HL-60/S4 (cell line): Measurements from ENCODE around the gene GYS2.
"Not testable (repeated sequence)": the region's sequence is repeated elsewhere in the genome, so short reads cannot be mapped to it uniquely, and the experiment has no call there.

Experiments used
- in situ Hi-C: fragments of 300-500 bp; cut with MboI; formaldehyde crosslinking; loops from 2 replicates; pipeline ENCODE4 v1.14.3; 2022; ENCODE audit warnings: low sequenced_read_pairs

GYS2 gene

DNA sequence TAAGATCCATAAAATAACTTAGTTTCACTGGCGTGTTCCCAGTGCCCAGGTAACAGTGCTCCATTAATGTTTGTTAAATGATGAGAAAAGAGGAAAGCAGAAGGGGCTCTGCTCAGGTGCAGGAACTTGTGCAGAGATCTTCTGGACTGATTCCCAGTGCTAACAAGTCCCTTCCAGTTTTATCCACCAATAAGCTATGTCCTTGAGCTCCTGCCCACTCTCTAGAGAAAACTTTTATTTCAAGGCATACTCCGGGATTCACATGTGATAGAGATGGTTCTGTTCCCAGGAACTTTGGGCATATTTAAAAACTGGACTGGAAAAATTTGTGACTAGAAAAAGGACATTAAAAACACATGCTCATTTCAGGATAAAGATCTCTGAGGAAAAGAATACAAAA is 1.9 kb downstream of the GYS2 start:
- in situ Hi-C loops = no loop called here

GRCh38 chr12:21600196-21600595 is 4.5 kb downstream of the GYS2 start:
- in situ Hi-C loops = no loop called here

GRCh38 chr12:21599143-21599999 is 5.3 kb downstream of the GYS2 start:
- in situ Hi-C loops = no loop called here

GRCh38 chr12:21598651-21599050 is 6.0 kb downstream of the GYS2 start:
- in situ Hi-C loops = no loop called here

DNA sequence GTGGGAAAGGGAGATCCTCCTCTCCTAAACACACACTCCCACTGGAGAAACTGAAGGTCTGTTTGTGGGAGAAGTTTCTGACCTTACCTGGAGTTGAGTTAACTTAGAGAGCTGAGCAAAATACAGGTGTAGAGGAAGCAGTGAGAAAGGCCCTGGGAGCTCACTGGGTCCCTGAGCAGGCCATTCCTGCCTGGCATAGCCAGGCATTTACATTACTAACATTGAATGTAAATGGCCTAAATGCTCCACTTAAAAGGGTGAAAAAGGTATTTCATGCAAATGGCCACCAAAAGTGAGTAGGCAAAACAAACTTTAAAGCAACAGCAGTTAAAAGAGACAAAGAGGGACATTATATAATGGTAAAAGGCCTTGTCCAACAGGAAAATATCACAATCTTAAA is 9.3 kb downstream of the GYS2 start:
- in situ Hi-C loops = not testable (repeated sequence)

DNA sequence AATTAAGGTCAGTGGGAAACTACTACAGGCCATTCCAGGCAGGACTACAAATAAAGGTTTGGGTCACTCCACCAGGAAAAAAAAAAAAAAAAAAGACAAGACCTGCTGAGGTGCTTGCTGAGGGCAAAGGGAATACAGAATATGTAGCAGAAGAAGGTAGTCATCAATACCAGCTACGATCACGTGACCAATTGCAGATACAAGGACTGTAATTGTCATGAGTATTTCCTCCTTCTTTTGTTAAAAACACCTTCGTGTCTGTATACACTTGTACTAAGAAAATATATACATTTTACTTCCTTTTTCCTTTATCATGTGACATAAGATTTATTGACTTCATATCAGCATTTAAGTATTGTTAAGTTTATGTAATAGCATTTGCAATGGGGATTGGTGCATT is 19.2 kb downstream of the GYS2 start:
- in situ Hi-C loops = no loop called here

DNA sequence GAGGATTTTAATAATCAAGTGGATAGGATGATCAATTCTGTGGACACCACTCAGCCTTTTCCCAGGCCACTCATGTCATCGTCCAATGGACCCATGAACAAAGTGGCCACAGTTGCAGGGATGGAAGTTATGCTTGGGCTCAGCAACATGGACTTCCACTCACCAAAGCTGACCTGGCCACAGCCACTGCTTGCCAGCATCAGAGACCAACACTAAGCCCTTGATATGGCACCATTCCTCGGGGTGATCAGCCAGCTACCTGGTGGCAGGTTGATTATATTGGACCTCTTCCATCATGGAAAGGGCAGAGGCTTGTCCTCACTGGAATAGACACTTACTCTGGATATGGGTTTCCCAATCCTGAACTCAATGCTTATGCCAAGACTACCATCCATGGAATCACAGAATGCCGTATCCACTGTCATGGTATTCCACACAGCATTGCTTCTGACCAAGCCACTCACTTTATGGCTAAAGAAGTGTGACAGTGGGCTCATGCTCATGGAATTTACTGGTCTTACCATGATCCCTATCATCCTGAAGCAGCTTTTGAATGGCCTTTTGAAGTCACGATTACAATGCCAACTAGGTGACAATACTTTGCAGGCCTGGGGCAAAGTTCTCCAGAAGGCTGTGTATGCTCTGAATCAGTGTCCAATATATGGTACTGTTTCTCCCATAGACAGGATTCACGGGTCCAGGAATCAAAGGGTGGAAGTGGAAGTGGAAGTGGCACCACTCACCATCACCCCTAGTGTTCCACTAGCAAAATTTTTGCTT is 20.1 kb downstream of the GYS2 start:
- in situ Hi-C loops = not testable (repeated sequence)

DNA sequence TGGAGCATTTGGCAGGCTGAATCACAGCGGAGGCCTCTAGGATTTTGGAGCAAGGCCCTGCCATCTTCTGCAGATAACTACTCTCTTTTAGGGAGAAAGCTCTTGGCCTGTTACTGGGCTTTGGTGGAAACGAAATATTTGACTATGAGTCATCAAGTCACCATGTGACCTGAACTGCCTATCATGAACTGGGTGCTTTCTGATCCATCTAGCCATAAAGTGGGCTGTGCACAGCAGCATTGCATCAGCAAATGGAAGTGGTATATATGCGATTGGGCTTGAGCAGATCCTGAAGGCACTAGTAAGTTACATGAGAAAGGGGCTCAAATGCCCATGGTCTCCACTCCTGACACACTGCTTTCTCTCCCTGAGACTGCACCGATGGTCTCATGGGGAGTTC is 21.1 kb downstream of the GYS2 start:
- in situ Hi-C loops = no loop called here

- in situ Hi-C loops = no loop called here
Measured at GRCh38 chr12:21580748-21581516, 23.7 kb downstream of the GYS2 start.

- in situ Hi-C loops = no loop called here
Measured at GRCh38 chr12:21577516-21577915, 27.1 kb downstream of the GYS2 start.

- in situ Hi-C loops = no loop called here
Measured at GRCh38 chr12:21576431-21576830, 28.2 kb downstream of the GYS2 start.

DNA sequence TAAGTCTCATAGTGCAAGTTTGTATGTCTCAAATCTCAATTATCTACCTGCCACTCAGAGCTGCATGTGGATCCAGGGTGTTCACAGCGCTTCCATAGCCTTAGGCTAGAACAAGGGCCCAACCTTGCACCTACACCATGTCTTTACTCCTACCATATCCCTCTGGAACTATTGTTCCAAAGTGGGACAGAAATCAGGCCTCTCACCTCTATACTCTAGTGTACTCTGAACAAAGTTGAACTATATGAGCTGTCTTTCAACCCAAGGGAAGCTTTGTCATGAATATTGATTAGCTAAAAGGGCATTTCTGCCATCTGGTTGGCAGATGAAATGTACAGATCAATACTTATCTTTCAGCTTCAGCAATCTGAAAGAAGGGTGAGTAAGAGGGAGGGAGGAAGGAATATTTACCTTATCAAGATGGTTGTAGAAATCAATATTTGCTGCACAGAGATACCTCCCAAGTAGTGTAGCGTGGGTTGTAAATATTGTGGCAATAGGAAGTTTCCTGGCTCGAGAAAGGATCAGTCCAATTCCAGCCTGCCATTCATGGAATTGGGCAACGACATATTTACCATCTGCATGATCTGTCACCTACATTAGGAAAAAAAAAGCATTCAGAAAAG is 30.8 kb downstream of the GYS2 start:
- in situ Hi-C loops = no loop called here

DNA sequence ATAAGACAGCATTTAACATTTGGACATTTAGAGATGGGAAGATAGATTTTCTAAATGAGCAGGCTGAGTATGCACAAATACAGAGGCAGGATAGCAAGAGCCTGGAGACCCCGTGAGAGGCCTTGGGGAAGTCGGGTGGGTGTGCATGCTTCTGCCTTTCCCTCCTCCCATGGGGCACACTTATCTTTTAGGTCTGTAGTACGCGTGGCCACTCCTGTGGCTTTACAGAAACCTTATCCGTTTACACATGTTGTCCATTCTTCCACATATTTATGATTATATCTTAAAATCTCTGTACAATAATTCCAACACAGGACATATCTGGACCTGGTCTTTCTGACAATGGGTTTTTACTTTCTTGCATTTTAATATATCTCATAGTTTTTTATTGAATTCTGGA is 33.6 kb downstream of the GYS2 start:
- in situ Hi-C loops = no loop called here

- in situ Hi-C loops = no loop called here
Measured at GRCh38 chr12:21568115-21568514, 36.5 kb downstream of the GYS2 start.

GRCh38 chr12:21566907-21567394 is 37.7 kb downstream of the GYS2 start:
- in situ Hi-C loops = no loop called here

- in situ Hi-C loops = no loop called here
Measured at GRCh38 chr12:21566223-21566906, 38.3 kb downstream of the GYS2 start.

- in situ Hi-C loops = no loop called here
Measured at GRCh38 chr12:21562859-21563258, 41.8 kb downstream of the GYS2 start.

DNA sequence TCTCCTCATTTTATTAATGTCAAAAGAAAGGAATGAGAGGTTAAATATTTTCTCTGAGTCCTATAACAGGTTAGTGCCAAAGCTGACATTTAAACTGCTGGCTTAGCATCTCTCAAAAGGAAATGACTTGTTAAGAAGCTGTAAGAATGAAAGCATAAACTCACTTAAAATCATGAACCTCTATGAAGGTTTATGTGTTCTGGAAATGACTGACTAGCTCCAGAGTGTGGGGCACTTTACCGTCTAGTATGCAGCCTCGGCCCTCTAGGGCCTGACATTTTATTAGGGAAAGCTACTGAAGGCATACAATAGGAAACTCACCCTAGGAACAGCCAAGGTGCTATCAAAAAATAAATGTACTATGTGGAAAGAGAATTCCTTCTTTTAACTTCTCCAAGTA is 43.5 kb downstream of the GYS2 start:
- in situ Hi-C loops = no loop called here

DNA sequence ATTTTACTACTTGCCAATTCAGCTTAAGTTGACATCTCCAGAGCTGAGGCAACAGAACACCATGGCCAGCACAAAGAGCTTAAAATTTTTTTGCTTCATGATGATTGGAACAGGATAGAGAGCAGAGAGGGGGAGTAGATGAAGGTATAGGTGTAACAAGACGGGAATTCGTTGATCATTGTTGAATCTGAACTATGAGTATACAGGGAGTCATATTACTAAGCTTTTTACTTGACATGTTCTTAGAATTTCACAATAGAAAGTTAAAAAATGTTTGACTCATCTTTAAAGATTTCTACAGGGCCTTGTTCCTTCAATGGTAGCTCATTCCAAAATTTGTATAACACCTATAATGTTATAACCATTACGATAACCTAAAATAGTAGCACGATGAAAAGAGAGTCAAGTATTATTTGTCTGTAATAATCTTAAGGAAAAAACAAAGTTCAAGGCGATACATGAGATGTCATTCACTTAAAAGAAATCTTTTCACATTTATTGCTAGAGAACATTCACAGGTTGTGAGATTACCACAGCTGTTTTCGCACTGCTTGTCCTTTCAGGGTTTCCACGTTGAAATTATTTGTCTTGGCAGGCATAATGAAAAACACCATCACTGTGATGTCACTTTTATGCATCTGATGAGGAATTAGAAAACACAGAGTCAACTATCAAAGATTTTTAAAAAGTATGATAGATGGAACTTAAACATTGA is 44.6 kb downstream of the GYS2 start:
- in situ Hi-C loops = no loop called here
